ENCODE data around the gene UTP25. TPM values are rescaled to one million over a fixed set of nuclear protein-coding genes. Genes with fewer than 3 reads are reported as not detected.

Gene UTP25
- total RNA-seq, 3 donors from 2014 or later (not counting 1 experiment from before 2014, with no cell fraction given): 6.0 to 8.9 (median 8.3) TPM

- Histone ChIP-seq H3K36me3 (ENCODE audit: control insufficient read depth, insufficient read depth, low read length) (peaks cover 47% of the 10 kb centered on the region), H3K27me3 (ENCODE audit: control insufficient read depth, insufficient read depth, low read length) (no peaks in the 10 kb centered on the region), H3K4me1 (ENCODE audit: control insufficient read depth, insufficient read depth, low read length) (peaks cover 19% of the 10 kb centered on the region), H3K4me3 (ENCODE audit: low read length) (no peak overlapping the region), H3K9me3 (ENCODE audit: control insufficient read depth, insufficient read depth, low read length) (no peaks in the 10 kb centered on the region), H3K27ac (ENCODE audit: low read length) (no peak overlapping the region)
- Mint-ChIP-seq H3K27ac (no peak overlapping the region), H3K27me3 (ENCODE audit: low read depth in 2 of 2) (no peaks in the 10 kb centered on the region), H3K9me3 (no peaks in the 10 kb centered on the region), H3K36me3 (peaks cover 15% of the 10 kb centered on the region), H3K4me1 (peaks cover 14 to 27% of the 10 kb centered on the region in 2 donors), H3K4me3 (no peak overlapping the region)
- intact Hi-C loops (cut with micrococcal nuclease): no loop called here
- ATAC-seq: no peak
- TF ChIP-seq, protein P1, sequence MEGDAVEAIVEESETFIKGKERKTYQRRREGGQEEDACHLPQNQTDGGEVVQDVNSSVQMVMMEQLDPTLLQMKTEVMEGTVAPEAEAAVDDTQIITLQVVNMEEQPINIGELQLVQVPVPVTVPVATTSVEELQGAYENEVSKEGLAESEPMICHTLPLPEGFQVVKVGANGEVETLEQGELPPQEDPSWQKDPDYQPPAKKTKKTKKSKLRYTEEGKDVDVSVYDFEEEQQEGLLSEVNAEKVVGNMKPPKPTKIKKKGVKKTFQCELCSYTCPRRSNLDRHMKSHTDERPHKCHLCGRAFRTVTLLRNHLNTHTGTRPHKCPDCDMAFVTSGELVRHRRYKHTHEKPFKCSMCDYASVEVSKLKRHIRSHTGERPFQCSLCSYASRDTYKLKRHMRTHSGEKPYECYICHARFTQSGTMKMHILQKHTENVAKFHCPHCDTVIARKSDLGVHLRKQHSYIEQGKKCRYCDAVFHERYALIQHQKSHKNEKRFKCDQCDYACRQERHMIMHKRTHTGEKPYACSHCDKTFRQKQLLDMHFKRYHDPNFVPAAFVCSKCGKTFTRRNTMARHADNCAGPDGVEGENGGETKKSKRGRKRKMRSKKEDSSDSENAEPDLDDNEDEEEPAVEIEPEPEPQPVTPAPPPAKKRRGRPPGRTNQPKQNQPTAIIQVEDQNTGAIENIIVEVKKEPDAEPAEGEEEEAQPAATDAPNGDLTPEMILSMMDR (IDR thresholded peaks at IDR 0.05): no peak
- WGBS (ENCODE audit: insufficient coverage): 87% methylated on average over 3 of the region's 3 CpGs
- DNase-seq: no peak
Observed at GRCh38 chr1:209830722-209831121, 3.0 kb downstream of the UTP25 start.

DNA sequence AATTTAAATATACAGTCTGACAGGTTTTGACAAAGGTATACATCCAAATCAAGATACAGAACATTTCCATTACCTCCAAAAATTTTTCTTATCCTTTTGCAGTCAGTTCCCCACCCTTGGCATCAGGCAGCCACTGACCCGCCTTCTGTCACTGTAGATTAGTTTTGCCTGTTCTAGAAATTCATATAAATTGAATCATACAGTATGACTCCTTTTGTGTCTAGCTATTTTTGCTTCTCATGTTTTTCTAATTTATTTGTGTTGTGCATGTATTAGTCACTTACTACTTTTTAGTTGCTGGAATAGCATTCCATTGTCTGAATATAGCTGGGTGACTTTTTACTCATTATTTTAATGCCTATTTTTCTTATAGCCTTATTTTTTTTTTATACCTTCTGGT, 3.8 kb downstream of the UTP25 start:
- ATAC-seq (no peak), DNase-seq (no peak)
- H3K36me3 ChIP-seq (ENCODE audit: control insufficient read depth, insufficient read depth, low read length): peaks cover 56% of the 10 kb centered on the region
- no peaks in the 10 kb centered on the region for H3K27me3 Mint-ChIP-seq (ENCODE audit: low read depth in 2 of 2)
- H3K27ac ChIP-seq (ENCODE audit: low read length): no peak overlapping the region
- no peaks in the 10 kb centered on the region for H3K27me3 ChIP-seq (ENCODE audit: control insufficient read depth, insufficient read depth, low read length)
- no peak overlapping the region for H3K27ac Mint-ChIP-seq
- intact Hi-C loops (cut with micrococcal nuclease): no loop called here
- H3K9me3 ChIP-seq (ENCODE audit: control insufficient read depth, insufficient read depth, low read length): no peaks in the 10 kb centered on the region
- H3K4me1 Mint-ChIP-seq: peaks cover 13 to 27% of the 10 kb centered on the region in 2 donors
- no peak overlapping the region for H3K4me3 ChIP-seq (ENCODE audit: low read length)
- H3K9me3 Mint-ChIP-seq: no peaks in the 10 kb centered on the region
- H3K36me3 Mint-ChIP-seq: peaks cover 15% of the 10 kb centered on the region
- no CpG with 5 or more reads among the region's 1 CpG for WGBS (ENCODE audit: insufficient coverage)
- TF ChIP-seq, protein P1 (IDR thresholded peaks at IDR 0.05): no peak
- H3K4me1 ChIP-seq (ENCODE audit: control insufficient read depth, insufficient read depth, low read length): peaks cover 19% of the 10 kb centered on the region
- H3K4me3 Mint-ChIP-seq: no peak overlapping the region

DNA sequence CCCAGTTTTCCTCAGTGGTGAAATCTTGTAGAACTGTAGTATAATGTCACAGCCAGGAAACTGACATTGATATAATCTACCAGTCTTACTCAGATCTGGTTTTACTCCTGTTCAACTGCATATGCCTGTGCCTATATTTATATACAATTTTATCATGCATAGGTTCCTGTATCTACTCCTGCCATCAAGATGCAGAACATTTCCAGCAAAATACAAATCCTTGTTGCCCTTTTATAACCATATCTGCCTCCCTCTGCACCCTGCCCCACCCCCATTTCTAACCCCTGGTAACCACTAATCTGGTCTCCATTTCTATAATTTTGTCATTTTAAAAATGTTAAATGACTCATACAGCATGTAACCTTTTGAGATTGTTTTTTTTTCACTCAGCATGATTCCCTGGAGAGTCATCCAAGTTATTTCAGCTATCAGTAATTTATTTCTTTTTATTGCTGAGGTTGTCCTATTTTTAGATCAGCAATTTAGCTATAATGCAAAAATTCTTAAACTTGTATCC, 8.1 kb downstream of the UTP25 start:
- H3K4me1 Mint-ChIP-seq: peaks cover 0 to 2% of the 10 kb centered on the region in 2 donors
- Histone ChIP-seq H3K4me3 (ENCODE audit: low read length) (no peak overlapping the region), H3K27me3 (ENCODE audit: control insufficient read depth, insufficient read depth, low read length) (no peaks in the 10 kb centered on the region), H3K27ac (ENCODE audit: low read length) (no peak overlapping the region), H3K4me1 (ENCODE audit: control insufficient read depth, insufficient read depth, low read length) (no peaks in the 10 kb centered on the region), H3K9me3 (ENCODE audit: control insufficient read depth, insufficient read depth, low read length) (no peaks in the 10 kb centered on the region), H3K36me3 (ENCODE audit: control insufficient read depth, insufficient read depth, low read length) (peaks cover 97% of the 10 kb centered on the region)
- intact Hi-C loops (cut with micrococcal nuclease): no loop called here
- H3K4me3 Mint-ChIP-seq: no peak overlapping the region
- DNase-seq (no peak), ATAC-seq (no peak)
- H3K27me3 Mint-ChIP-seq (ENCODE audit: low read depth in 2 of 2): no peaks in the 10 kb centered on the region
- H3K36me3 Mint-ChIP-seq: peaks cover 34% of the 10 kb centered on the region
- H3K27ac Mint-ChIP-seq: no peak overlapping the region
- TF ChIP-seq, protein P1 (IDR thresholded peaks at IDR 0.05): no peak
- no peaks in the 10 kb centered on the region for H3K9me3 Mint-ChIP-seq

GRCh38 chr1:209837671-209838070, 9.9 kb downstream of the UTP25 start:
- DNase-seq: no peak

More at GRCh38 chr1:209837671-209838070, 9.9 kb downstream of the UTP25 start:
- Histone ChIP-seq H3K4me3 (ENCODE audit: low read length) (no peak overlapping the region), H3K4me1 (ENCODE audit: control insufficient read depth, insufficient read depth, low read length) (no peaks in the 10 kb centered on the region), H3K9me3 (ENCODE audit: control insufficient read depth, insufficient read depth, low read length) (no peaks in the 10 kb centered on the region), H3K36me3 (ENCODE audit: control insufficient read depth, insufficient read depth, low read length) (peaks cover 99% of the 10 kb centered on the region), H3K27ac (ENCODE audit: low read length) (no peak overlapping the region), H3K27me3 (ENCODE audit: control insufficient read depth, insufficient read depth, low read length) (no peaks in the 10 kb centered on the region)
- Mint-ChIP-seq H3K27me3 (ENCODE audit: low read depth in 2 of 2) (no peaks in the 10 kb centered on the region), H3K4me1 (no peaks in the 10 kb centered on the region), H3K4me3 (no peak overlapping the region), H3K9me3 (no peaks in the 10 kb centered on the region), H3K27ac (no peak overlapping the region), H3K36me3 (peaks cover 34% of the 10 kb centered on the region)
- intact Hi-C loops (cut with micrococcal nuclease): no loop called here
- TF ChIP-seq, protein P1 (IDR thresholded peaks at IDR 0.05): no peak
- 80% methylated on average over 1 of the region's 7 CpGs for WGBS (ENCODE audit: insufficient coverage)
- ATAC-seq: no peak

All from natural killer cell (primary cell).